Activated naive CD8-positive, alpha-beta T cell treated with anti-CD3 and anti-CD28 coated beads, Interleukin-2, amount 50 U/mL, for 24 hours (primary cell): ENCODE data around the gene FANCL.
"Not testable (repeated sequence)": the region's sequence is repeated elsewhere in the genome, so short reads cannot be mapped to it uniquely, and the experiment has no call there.

Experiments used
- ATAC-seq: fragments of 150-1000 bp; cut with Tn5 transposase; one replicate; pipeline ENCODE4 v1.10.0; 2021
- DNase-seq: peaks from one replicate; pipeline ENCODE4 v3.0.0; 2021
- H3K27ac Mint-ChIP-seq: one replicate; pipeline ENCODE4 v1.8.0; 2021; ENCODE audit warnings: mild to moderate bottlenecking, mixed read lengths
- H3K27me3 Mint-ChIP-seq: one replicate; pipeline ENCODE4 v1.8.0; 2021; ENCODE audit warnings: mixed read lengths
- H3K36me3 Mint-ChIP-seq: one replicate; pipeline ENCODE4 v1.8.0; 2021; ENCODE audit warnings: low read depth, mixed read lengths
- H3K4me1 Mint-ChIP-seq: one replicate; pipeline ENCODE4 v1.8.0; 2021; ENCODE audit warnings: mixed read lengths
- H3K4me3 Mint-ChIP-seq: one replicate; pipeline ENCODE4 v1.8.0; 2021; ENCODE audit warnings: mild to moderate bottlenecking, moderate library complexity, mixed read lengths
- H3K9me3 Mint-ChIP-seq: one replicate; pipeline ENCODE4 v1.8.0; 2021; ENCODE audit warnings: mixed read lengths

The FANCL gene

GRCh38 chr2:58228299-58228698 lies 12.8 kb downstream of the FANCL start:
- Mint-ChIP-seq H3K27me3 (no peaks in the 10 kb centered on the region), H3K27ac (no peak overlapping the region), H3K4me1 (peaks cover 5% of the 10 kb centered on the region), H3K36me3 (peaks cover 19% of the 10 kb centered on the region), H3K4me3 (no peak overlapping the region), H3K9me3 (no peaks in the 10 kb centered on the region)
- DNase-seq (no peak), ATAC-seq (no peak)

- Mint-ChIP-seq H3K36me3 (peaks cover 19% of the 10 kb centered on the region), H3K27me3 (no peaks in the 10 kb centered on the region), H3K4me1 (no peaks in the 10 kb centered on the region), H3K4me3 (no peak overlapping the region), H3K9me3 (no peaks in the 10 kb centered on the region), H3K27ac (no peak overlapping the region)
- DNase-seq (no peak), ATAC-seq (no peak)
These were observed 13.8 kb downstream of the FANCL start for GRCh38 chr2:58227171-58227917.

- H3K36me3 Mint-ChIP-seq: peaks cover 22% of the 10 kb centered on the region
- ATAC-seq: no peak
- no peak for DNase-seq
These were observed 19.2 kb downstream of the FANCL start for GRCh38 chr2:58221909-58222308.

GRCh38 chr2:58215429-58215828 lies 25.7 kb downstream of the FANCL start:
- DNase-seq (no peak), ATAC-seq (no peak)
- Mint-ChIP-seq H3K4me1 (no peaks in the 10 kb centered on the region), H3K36me3 (peaks cover 62% of the 10 kb centered on the region), H3K9me3 (peaks cover 18% of the 10 kb centered on the region), H3K27me3 (no peaks in the 10 kb centered on the region), H3K4me3 (no peak overlapping the region), H3K27ac (no peak overlapping the region)

More at GRCh38 chr2:58221909-58222308, 19.2 kb downstream of the FANCL start:
- Mint-ChIP-seq H3K4me3 (no peak overlapping the region), H3K27ac (no peak overlapping the region), H3K27me3 (no peaks in the 10 kb centered on the region), H3K4me1 (no peaks in the 10 kb centered on the region), H3K9me3 (no peaks in the 10 kb centered on the region)

- H3K4me1 Mint-ChIP-seq, DNase-seq, H3K27me3 Mint-ChIP-seq, H3K27ac Mint-ChIP-seq, ATAC-seq, H3K4me3 Mint-ChIP-seq: not testable (repeated sequence)
- H3K36me3 Mint-ChIP-seq: peaks cover 56% of the 10 kb centered on the region
- peaks cover 26% of the 10 kb centered on the region for H3K9me3 Mint-ChIP-seq
These were observed 30.1 kb downstream of the FANCL start for GRCh38 chr2:58210951-58211568.

- ATAC-seq (no peak), DNase-seq (no peak)
- Mint-ChIP-seq H3K36me3 (peaks cover 36% of the 10 kb centered on the region), H3K27me3 (no peaks in the 10 kb centered on the region), H3K27ac (no peak overlapping the region), H3K4me1 (no peaks in the 10 kb centered on the region), H3K9me3 (peaks cover 21% of the 10 kb centered on the region), H3K4me3 (no peak overlapping the region)
These were observed 33.9 kb downstream of the FANCL start for GRCh38 chr2:58207189-58207588.

GRCh38 chr2:58206785-58207184 lies 34.3 kb downstream of the FANCL start:
- Mint-ChIP-seq H3K27ac (no peak overlapping the region), H3K27me3 (no peaks in the 10 kb centered on the region), H3K4me1 (no peaks in the 10 kb centered on the region), H3K36me3 (peaks cover 34% of the 10 kb centered on the region), H3K4me3 (no peak overlapping the region), H3K9me3 (peaks cover 17% of the 10 kb centered on the region)
- ATAC-seq: no peak
- DNase-seq: no peak

GRCh38 chr2:58204195-58204959 lies 36.7 kb downstream of the FANCL start:
- Mint-ChIP-seq H3K27ac (no peak overlapping the region), H3K27me3 (no peaks in the 10 kb centered on the region), H3K36me3 (peaks cover 19% of the 10 kb centered on the region), H3K9me3 (no peaks in the 10 kb centered on the region), H3K4me3 (no peak overlapping the region), H3K4me1 (no peaks in the 10 kb centered on the region)
- no peak for DNase-seq
- no peak for ATAC-seq

- no peaks in the 10 kb centered on the region for H3K9me3 Mint-ChIP-seq
- no peaks in the 10 kb centered on the region for H3K4me1 Mint-ChIP-seq
- no peak for DNase-seq
- no peak overlapping the region for H3K4me3 Mint-ChIP-seq
- H3K27ac Mint-ChIP-seq: no peak overlapping the region
- no peaks in the 10 kb centered on the region for H3K27me3 Mint-ChIP-seq
- H3K36me3 Mint-ChIP-seq: peaks cover 19% of the 10 kb centered on the region
- ATAC-seq: no peak
These were observed 38.1 kb downstream of the FANCL start for GRCh38 chr2:58203018-58203417.

GRCh38 chr2:58202404-58202803 lies 38.7 kb downstream of the FANCL start:
- H3K4me1 Mint-ChIP-seq: no peaks in the 10 kb centered on the region
- DNase-seq: no peak
- no peak overlapping the region for H3K27ac Mint-ChIP-seq
- H3K27me3 Mint-ChIP-seq: no peaks in the 10 kb centered on the region
- H3K9me3 Mint-ChIP-seq: no peaks in the 10 kb centered on the region
- H3K4me3 Mint-ChIP-seq: no peak overlapping the region
- no peak for ATAC-seq
- H3K36me3 Mint-ChIP-seq: peaks cover 20% of the 10 kb centered on the region

- Mint-ChIP-seq H3K27ac (no peak overlapping the region), H3K27me3 (no peaks in the 10 kb centered on the region), H3K4me1 (no peaks in the 10 kb centered on the region), H3K4me3 (no peak overlapping the region), H3K9me3 (no peaks in the 10 kb centered on the region), H3K36me3 (peaks cover 15% of the 10 kb centered on the region)
- ATAC-seq: no peak
- no peak for DNase-seq
These were observed 43.2 kb downstream of the FANCL start for GRCh38 chr2:58197894-58198293.

- Mint-ChIP-seq H3K27ac (no peak overlapping the region), H3K9me3 (no peaks in the 10 kb centered on the region), H3K27me3 (no peaks in the 10 kb centered on the region), H3K4me1 (no peaks in the 10 kb centered on the region), H3K4me3 (no peak overlapping the region), H3K36me3 (peaks cover 10% of the 10 kb centered on the region)
- no peak for ATAC-seq
- no peak for DNase-seq
These were observed 45.5 kb downstream of the FANCL start for GRCh38 chr2:58195662-58196061.

- H3K27ac Mint-ChIP-seq: no peak overlapping the region
- ATAC-seq: no peak
These were observed 46.7 kb downstream of the FANCL start for GRCh38 chr2:58194458-58194857.

GRCh38 chr2:58187022-58187421 lies 54.1 kb downstream of the FANCL start:
- H3K27ac Mint-ChIP-seq, H3K27me3 Mint-ChIP-seq, ATAC-seq, H3K9me3 Mint-ChIP-seq, H3K4me1 Mint-ChIP-seq, H3K4me3 Mint-ChIP-seq, DNase-seq: not testable (repeated sequence)
- H3K36me3 Mint-ChIP-seq: peaks cover 20% of the 10 kb centered on the region

More at GRCh38 chr2:58194458-58194857, 46.7 kb downstream of the FANCL start:
- Mint-ChIP-seq H3K4me3 (no peak overlapping the region), H3K27me3 (no peaks in the 10 kb centered on the region), H3K4me1 (no peaks in the 10 kb centered on the region), H3K9me3 (no peaks in the 10 kb centered on the region), H3K36me3 (peaks cover 4% of the 10 kb centered on the region)
- no peak for DNase-seq

- no peak overlapping the region for H3K27ac Mint-ChIP-seq
- no peak overlapping the region for H3K4me3 Mint-ChIP-seq
- no peaks in the 10 kb centered on the region for H3K9me3 Mint-ChIP-seq
- H3K27me3 Mint-ChIP-seq: no peaks in the 10 kb centered on the region
- DNase-seq (no peak), ATAC-seq (no peak)
- peaks cover 18% of the 10 kb centered on the region for H3K36me3 Mint-ChIP-seq
- no peaks in the 10 kb centered on the region for H3K4me1 Mint-ChIP-seq
These were observed 54.6 kb downstream of the FANCL start for GRCh38 chr2:58186501-58186900.
